Lower leg skin (tissue), 4 donors: ENCODE data around the gene HBG2. TPM values are rescaled to one million over a fixed set of nuclear protein-coding genes. Genes with fewer than 3 reads are reported as not detected.

Experiments used
- DNase-seq, 2 donors: peaks; one replicate each; pipeline ENCODE4 v3.0.0-alpha.2; 2019; ENCODE audit warnings: low spot score in 2 of 2
- H3K4me3 ChIP-seq: fragments of 200-600 bp; sonication (generic); 2 replicates; pipeline ENCODE4 v1.5.1; 2017; ENCODE audit warnings: mild to moderate bottlenecking, low read depth; ENCODE audit not compliant: poor library complexity, severe bottlenecking
- POLR2A ChIP-seq, 2 donors: fragments of 450-650 bp; IDR thresholded peaks; one replicate each; pipeline ENCODE4 v1.6.1; 2016 to 2017; ENCODE audit warnings: antibody characterized with exemption in 2 of 2, mild to moderate bottlenecking in 1 of 2, moderate library complexity in 1 of 2
- WGBS, 2 donors: methylation state at CpG; one replicate each; pipeline ENCODE4 v1.1.5; 2018; 5-methylcytosine and 5-hydroxymethylcytosine counted together
- intact Hi-C: fragments of 100-400 bp; cut with DNase I; formaldehyde crosslinking; loops from one replicate; pipeline ENCODE4 v1.15.0; 2023; ENCODE audit warnings: low total_unique reads
- total RNA-seq, 4 donors: library from RNA; depleted of rRNA; stranded (reverse); fragments of >200 nt; gene quantifications; one replicate each; pipeline ENCODE4 v1.1.0, GENCODE V29; 2016
- TF ChIP-seq, protein P1 (sequence below), 3 donors: fragments of 450-650 bp; IDR thresholded peaks; one replicate each; pipeline ENCODE4 v1.5.1; 2016; ENCODE audit warnings: antibody characterized with exemption in 3 of 3, mild to moderate bottlenecking in 3 of 3, moderate library complexity in 2 of 3

HBG2 gene
- total RNA-seq, 4 donors from 2014 or later, result not detected

DNA sequence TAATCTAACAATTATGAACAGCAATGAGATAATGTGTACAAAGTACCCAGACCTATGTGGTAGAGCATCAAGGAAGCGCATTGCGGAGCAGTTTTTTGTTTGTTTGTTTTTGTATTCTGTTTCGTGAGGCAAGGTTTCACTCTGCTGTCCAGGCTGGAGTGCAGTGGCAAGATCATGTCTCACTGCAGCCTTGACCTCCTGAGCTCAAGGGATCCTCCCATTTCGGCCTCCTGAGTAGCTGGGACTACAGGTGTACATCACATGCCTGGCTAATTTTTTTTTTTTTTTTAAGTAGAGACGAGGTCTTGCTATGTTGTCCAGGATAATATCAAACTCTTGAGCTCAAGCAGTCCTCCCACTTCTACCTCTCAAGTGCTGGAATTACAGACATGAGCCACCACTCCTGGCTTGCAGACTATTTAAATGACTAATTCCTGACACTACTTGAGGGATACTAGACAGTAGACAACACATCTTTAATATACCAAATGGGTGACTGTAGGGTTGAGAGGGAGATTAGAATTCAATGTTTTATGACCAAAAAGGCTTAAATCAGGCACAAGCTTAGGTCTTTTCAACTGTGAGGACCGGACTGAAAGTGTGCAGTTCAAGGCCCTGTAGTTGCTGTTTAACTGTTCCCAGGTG lies 34.4 kb upstream of the HBG2 start:
- DNase-seq, result no peak
- WGBS, 2 donors, result 78 to 84% methylated on average over 6 of the region's 6 CpGs
- TF ChIP-seq, protein P1, sequence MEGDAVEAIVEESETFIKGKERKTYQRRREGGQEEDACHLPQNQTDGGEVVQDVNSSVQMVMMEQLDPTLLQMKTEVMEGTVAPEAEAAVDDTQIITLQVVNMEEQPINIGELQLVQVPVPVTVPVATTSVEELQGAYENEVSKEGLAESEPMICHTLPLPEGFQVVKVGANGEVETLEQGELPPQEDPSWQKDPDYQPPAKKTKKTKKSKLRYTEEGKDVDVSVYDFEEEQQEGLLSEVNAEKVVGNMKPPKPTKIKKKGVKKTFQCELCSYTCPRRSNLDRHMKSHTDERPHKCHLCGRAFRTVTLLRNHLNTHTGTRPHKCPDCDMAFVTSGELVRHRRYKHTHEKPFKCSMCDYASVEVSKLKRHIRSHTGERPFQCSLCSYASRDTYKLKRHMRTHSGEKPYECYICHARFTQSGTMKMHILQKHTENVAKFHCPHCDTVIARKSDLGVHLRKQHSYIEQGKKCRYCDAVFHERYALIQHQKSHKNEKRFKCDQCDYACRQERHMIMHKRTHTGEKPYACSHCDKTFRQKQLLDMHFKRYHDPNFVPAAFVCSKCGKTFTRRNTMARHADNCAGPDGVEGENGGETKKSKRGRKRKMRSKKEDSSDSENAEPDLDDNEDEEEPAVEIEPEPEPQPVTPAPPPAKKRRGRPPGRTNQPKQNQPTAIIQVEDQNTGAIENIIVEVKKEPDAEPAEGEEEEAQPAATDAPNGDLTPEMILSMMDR (IDR thresholded peaks at IDR 0.05), result no peak
- no peak for TF ChIP-seq POLR2A (IDR thresholded peaks at IDR 0.05)
- intact Hi-C loops, result loop anchor here (1.0 kb wide), 1 partner anchor 20 kb away; no protein-coding TSS in a partner anchor
- no peak overlapping the region for H3K4me3 ChIP-seq

DNA sequence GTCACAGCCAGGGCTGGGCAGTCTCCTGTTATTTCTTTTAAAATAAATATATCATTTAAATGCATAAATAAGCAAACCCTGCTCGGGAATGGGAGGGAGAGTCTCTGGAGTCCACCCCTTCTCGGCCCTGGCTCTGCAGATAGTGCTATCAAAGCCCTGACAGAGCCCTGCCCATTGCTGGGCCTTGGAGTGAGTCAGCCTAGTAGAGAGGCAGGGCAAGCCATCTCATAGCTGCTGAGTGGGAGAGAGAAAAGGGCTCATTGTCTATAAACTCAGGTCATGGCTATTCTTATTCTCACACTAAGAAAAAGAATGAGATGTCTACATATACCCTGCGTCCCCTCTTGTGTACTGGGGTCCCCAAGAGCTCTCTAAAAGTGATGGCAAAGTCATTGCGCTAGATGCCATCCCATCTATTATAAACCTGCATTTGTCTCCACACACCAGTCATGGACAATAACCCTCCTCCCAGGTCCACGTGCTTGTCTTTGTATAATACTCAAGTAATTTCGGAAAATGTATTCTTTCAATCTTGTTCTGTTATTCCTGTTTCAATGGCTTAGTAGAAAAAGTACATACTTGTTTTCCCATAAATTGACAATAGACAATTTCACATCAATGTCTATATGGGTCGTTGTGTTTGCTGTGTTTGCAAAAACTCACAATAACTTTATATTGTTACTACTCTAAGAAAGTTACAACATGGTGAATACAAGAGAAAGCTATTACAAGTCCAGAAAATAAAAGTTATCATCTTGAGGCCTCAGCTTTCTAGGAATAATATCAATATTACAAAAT lies 33.7 kb upstream of the HBG2 start:
- H3K4me3 ChIP-seq, result no peak overlapping the region
- no peak for TF ChIP-seq POLR2A (IDR thresholded peaks at IDR 0.05)
- TF ChIP-seq, protein P1 (IDR thresholded peaks at IDR 0.05), result no peak
- DNase-seq, result no peak
- intact Hi-C loops, result no loop called here
- 77 to 79% methylated on average over 7 of the region's 7 CpGs for WGBS, 2 donors

DNA sequence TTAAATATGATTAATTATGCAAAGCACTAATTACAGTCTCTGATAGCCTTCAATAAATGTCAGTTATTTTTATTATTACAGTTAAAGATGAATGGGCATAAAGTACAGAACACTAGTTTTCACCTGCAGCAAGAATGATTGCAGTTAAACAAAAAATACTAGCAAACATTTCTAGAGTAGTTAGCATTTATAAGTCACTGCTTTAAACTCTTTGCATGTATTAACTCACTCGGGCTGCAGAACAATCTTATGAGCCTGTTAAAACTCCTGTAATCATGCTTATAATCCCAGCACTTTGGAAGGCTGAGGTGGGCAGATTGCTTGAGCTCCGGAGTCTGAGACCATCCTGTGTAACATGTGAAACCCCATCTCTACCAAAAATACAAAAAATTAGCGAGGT lies 32.3 kb upstream of the HBG2 start:
- DNase-seq, result no peak
- 74 to 82% methylated on average over 3 of the region's 3 CpGs for WGBS, 2 donors
- no peak for TF ChIP-seq POLR2A (IDR thresholded peaks at IDR 0.05)
- TF ChIP-seq, protein P1 (IDR thresholded peaks at IDR 0.05), result no peak
- H3K4me3 ChIP-seq, result no peak overlapping the region
- intact Hi-C loops, result no loop called here

DNA sequence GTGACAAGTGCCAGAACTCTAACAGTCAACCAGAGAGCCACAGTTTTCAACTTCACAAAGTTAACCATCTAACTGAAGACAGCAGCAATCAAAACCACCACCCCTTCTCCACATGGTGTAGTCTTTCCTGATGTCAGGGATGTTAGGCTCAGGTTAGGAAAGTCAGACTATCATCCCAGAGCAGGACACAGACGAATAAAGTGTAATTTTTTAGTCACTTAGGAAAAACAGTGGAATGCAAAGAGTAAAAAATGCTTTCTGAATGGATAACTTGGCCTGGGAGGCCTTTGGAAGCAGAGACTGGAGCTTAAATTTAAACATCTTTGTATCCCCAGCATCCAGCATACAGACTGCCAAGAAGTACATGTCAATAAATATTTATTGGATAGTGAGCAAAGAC lies 31.8 kb upstream of the HBG2 start:
- TF ChIP-seq, protein P1 (IDR thresholded peaks at IDR 0.05), result no peak
- no peak for TF ChIP-seq POLR2A (IDR thresholded peaks at IDR 0.05)
- 23 to 25% methylated on average over 1 of the region's 1 CpG for WGBS, 2 donors
- DNase-seq, result no peak
- H3K4me3 ChIP-seq, result no peak overlapping the region
- intact Hi-C loops, result no loop called here

DNA sequence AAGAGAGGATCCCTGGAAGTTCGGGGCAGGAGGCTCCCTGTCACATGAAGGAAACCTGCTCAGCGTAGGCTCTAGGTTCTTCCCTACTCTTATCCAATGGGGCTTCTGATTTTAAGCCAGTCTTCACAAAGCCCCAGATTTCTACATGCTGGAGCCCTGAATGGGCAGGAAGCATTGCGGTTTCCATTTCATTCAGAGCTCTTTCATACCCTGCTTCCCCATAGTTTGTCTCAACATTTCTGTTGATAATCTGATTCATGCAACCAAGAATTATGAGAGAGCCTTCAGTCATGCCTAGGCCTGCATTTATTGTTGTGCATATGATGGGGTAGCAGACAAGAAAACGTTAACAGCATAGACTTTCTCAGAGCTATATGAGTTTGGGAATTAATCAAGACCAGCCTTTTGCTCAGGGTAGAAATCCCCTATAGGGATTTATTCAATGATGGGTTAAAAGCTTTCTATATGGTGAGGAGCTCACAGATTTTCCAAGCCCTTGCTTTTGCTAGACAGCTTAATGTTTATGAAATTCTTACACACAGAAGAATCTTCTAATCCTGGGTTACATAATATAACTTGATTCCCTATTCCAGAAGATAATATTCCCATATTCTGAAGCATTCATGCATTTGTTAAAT lies 31.2 kb upstream of the HBG2 start:
- intact Hi-C loops, result no loop called here
- 67 to 74% methylated on average over 4 of the region's 4 CpGs for WGBS, 2 donors
- DNase-seq, result no peak
- H3K4me3 ChIP-seq, result no peak overlapping the region
- no peak for TF ChIP-seq POLR2A (IDR thresholded peaks at IDR 0.05)
- TF ChIP-seq, protein P1 (IDR thresholded peaks at IDR 0.05), result no peak
